Measurements from ENCODE around the gene CCDC78.

DNA sequence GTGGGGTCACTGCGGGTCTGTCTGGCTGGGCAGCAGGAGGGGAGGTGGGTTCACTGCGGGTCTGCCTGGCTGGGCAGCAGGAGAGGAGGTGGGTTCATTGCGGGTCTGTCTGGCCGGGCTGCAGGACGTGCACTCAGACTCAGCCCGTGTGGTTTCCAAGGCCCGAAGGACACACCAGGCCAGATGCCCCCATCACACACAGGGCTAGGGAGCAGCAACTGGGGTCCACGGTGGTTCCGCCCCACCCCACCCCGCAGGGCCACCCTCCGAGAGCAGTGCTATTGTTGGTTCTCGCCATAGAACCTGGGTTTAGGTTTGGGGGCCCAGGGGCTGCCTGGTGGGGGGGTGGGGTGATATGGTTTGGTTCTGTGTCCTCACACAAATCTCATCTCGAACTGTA, 20.4 kb upstream of the CCDC78 start:
- TF ChIP-seq, protein P1, sequence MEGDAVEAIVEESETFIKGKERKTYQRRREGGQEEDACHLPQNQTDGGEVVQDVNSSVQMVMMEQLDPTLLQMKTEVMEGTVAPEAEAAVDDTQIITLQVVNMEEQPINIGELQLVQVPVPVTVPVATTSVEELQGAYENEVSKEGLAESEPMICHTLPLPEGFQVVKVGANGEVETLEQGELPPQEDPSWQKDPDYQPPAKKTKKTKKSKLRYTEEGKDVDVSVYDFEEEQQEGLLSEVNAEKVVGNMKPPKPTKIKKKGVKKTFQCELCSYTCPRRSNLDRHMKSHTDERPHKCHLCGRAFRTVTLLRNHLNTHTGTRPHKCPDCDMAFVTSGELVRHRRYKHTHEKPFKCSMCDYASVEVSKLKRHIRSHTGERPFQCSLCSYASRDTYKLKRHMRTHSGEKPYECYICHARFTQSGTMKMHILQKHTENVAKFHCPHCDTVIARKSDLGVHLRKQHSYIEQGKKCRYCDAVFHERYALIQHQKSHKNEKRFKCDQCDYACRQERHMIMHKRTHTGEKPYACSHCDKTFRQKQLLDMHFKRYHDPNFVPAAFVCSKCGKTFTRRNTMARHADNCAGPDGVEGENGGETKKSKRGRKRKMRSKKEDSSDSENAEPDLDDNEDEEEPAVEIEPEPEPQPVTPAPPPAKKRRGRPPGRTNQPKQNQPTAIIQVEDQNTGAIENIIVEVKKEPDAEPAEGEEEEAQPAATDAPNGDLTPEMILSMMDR (IDR thresholded peaks at IDR 0.05; ENCODE audit: insufficient read depth, low read length): no peak
- TF ChIP-seq POLR2AphosphoS5 (IDR thresholded peaks at IDR 0.05; ENCODE audit: low read depth): no peak

Measured in HL-60 (cell line).